Measurements from ENCODE around the gene KRTAP11-1. TPM values are rescaled to one million over a fixed set of nuclear protein-coding genes. Genes with fewer than 3 reads are reported as not detected.

KRTAP11-1 gene
- total RNA-seq: not detected
- long read RNA-seq, donor 1: 0 reads
- long read RNA-seq, donor 2: 0 reads

DNA sequence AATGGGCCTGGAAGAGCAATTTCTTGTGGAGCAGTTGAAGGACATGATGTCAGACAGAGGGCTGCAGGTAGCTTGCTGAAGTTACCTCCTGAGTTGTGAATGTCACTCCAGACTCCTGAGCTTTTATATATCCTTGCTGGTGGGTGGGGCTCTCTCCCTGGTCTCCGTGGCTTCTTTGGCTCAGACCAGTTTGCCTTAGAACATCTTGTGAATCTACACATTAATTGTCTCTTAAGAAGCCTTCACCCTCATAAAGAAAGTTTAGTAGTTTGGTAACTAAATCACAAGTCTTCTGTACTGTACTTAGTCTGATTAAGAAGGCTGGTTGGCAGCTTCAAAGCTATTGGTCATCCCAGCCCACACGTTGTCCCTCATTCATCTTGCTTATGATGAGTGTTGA lies at the start of gene KRTAP11-1:
KRTAP11-1 (minus strand) TSS at position 101 of the 400 bp plus-strand sequence; CDS start at position 45, 56 bp downstream.
- DNase-seq (ENCODE audit: low spot score): no peak
- intact Hi-C loops (cut with DNase I): no loop called here

DNA sequence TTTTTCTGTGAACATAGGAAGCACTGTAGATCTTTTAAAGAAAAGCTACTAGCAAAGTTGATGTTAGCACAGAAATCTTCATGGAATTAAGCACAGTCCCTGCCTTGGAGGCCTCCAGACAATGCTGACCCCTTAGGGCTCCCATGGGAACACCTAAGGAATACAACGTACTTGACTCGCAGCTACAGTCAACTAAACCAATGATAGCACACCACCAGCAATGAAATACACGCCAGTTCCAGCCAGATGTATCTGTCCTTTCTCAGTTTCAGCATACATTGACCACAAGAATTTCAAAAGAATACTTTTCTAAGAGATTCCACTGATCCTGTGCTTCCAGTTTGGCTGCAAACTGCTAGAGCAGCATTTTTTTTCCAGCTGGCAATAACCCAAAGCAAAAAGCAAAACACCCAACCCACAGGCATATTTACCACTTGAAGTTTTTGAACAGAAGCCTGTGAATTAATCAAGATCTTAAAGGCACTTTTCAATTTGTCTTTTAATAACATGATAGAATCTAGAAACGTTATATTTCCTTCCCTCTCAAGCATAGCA lies 42.8 kb upstream of the KRTAP11-1 start:
- intact Hi-C loops (cut with DNase I): no loop called here
- DNase-seq (ENCODE audit: low spot score): no peak

GRCh38 chr21:30921129-30921528 lies 39.7 kb upstream of the KRTAP11-1 start:
- no peak for DNase-seq (ENCODE audit: low spot score)
- intact Hi-C loops (cut with DNase I): no loop called here

DNA sequence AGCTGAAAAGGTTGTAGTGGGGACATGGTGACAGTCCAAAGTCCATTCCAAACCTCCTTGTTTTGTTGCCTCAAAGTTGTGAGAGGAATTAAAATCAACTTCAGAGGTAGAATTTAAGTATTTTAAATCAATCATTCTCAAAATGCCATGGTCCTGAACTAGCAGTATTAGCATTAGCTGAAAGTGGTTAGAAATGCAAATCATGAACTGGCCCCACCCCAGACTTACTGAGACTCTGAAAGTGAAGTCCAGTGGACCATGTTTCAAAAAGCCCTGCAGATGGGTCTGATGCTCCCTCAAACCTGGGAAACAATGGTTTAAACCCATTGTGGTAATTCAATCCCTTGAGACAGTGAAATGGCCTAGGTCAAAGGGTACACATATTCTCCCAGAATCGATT lies 36.2 kb upstream of the KRTAP11-1 start:
- DNase-seq (ENCODE audit: low spot score): no peak
- intact Hi-C loops (cut with DNase I): no loop called here

GRCh38 chr21:30900881-30901280 lies 19.5 kb upstream of the KRTAP11-1 start:
- DNase-seq (ENCODE audit: low spot score): no peak
- intact Hi-C loops (cut with DNase I): no loop called here

- DNase-seq (ENCODE audit: low spot score): no peak
- intact Hi-C loops (cut with DNase I): no loop called here
Observed at GRCh38 chr21:30882866-30883597, 1.7 kb upstream of the KRTAP11-1 start.

- intact Hi-C loops (cut with DNase I): no loop called here
Observed at GRCh38 chr21:30880914-30881313, 466 bp downstream of the KRTAP11-1 start.

DNA sequence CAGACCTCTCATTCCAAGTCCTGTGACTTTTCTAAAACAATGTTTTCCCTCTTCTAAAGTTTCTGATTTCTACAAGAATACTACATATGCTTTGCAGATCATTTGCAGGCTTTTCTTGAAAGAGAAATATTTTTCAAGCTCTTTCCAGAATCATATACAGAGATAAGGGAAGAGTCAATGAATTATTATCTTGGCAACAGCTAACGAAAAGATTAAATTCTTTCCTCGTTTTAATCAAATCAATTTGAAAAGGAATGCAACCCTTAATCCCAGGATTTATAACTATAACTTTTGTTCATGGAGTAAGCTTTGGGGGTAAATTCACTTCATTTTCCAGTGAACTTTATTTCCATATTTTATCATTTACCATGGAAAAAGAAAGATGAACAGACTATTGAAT lies 6.9 kb downstream of the KRTAP11-1 start:
- intact Hi-C loops (cut with DNase I): no loop called here
- no peak for DNase-seq (ENCODE audit: low spot score)

More at GRCh38 chr21:30880914-30881313, 466 bp downstream of the KRTAP11-1 start:
- DNase-seq (ENCODE audit: low spot score): no peak

DNA sequence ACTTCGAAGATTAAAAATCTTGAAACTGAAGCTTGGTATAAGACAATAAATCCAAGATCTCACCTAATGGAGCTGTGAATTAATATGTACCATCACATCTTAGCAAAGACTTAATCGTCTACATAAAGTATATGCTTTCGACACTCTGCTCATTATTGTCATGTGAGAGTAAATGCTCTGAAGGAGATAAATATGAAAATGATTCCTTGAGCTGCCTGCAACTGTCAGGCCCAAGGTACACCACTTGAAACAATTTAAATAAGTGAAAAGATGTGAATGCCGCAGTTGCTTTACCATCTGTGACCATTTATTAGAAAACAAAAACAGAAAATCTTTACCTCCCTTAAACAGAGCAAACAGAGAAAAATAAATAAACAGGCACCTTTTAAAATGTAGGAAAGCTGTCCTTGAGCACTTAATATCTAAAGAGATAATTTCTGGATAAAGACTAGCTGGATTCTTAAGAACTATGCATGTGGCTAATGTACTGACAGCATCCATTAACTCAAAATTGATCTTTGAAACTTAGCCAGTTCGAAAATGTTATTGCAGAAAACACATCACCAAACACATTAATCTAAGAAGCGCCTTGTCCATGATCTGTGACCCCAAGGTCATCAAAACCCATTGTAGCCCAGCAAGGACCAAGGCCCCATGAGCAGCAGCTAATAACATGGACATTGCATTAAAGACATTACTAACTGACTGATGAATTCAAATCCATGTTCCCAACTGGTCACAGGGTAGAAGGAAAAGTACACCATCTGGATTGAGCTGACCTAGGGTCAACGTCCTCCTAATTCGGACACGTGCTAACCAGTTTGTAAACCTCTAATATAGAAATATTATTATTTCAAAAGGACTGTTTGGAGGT lies 33.5 kb downstream of the KRTAP11-1 start:
- intact Hi-C loops (cut with DNase I): no loop called here
- DNase-seq (ENCODE audit: low spot score): no peak

DNA sequence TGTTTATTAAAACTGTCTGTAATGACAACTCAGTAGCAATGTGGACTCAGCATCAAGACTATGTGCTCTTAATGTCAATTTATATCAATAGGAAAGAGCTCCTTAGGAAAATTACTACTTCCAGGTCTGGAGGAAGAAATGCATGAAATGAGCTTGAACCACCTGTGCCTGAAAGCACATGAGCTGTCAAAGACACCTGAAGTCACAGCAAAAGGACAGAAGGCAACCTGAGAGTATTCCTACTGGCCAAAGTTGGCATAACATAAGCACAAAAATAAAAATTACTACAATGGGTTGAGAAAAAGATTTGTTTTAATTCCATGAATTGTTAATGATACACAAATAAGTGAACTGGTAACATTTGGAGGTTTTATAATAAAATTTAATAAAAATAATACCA lies 38.4 kb downstream of the KRTAP11-1 start:
- DNase-seq (ENCODE audit: low spot score): no peak
- intact Hi-C loops (cut with DNase I): no loop called here

DNA sequence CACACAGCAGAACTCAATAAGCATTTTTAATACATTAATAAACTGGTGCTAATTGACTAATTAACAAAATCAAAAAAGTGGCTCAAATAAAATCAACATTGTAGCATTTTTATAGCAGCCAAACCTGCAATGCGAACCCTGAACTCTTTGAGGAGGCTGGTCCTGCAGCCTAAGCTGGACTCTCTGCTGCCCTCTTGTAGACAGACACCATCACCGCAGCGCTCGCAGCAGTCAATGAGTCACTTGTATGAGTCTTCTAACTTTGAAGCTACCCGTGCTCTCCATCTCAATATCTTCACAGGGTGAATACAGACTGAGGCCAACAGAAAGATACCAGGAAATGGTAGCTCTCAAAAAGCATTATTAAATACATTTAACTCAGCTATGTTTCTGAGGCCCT lies 42.1 kb downstream of the KRTAP11-1 start:
- intact Hi-C loops (cut with DNase I): no loop called here
- no peak for DNase-seq (ENCODE audit: low spot score)

GRCh38 chr21:30838536-30838935 lies 42.8 kb downstream of the KRTAP11-1 start:
- DNase-seq (ENCODE audit: low spot score): no peak
- intact Hi-C loops (cut with DNase I): no loop called here

- intact Hi-C loops (cut with DNase I): no loop called here
- no peak for DNase-seq (ENCODE audit: low spot score)
Observed at GRCh38 chr21:30831194-30831765, 50.1 kb downstream of the KRTAP11-1 start.

Other genes starting within 250 kb of the KRTAP11-1 start
- not detected for gene KRTAP20-2, start 246.4 kb downstream of the KRTAP11-1 start, total RNA-seq
- gene KRTAP20-3, start 238.7 kb downstream of the KRTAP11-1 start, total RNA-seq: not detected
- gene KRTAP21-3, start 162.8 kb downstream of the KRTAP11-1 start, total RNA-seq: not detected
- not detected for gene KRTAP21-2, start 134.3 kb downstream of the KRTAP11-1 start, total RNA-seq
- gene KRTAP21-1, start 126.2 kb downstream of the KRTAP11-1 start, total RNA-seq: not detected
- not detected for gene KRTAP8-1, start 68.3 kb downstream of the KRTAP11-1 start, total RNA-seq
- not detected for gene KRTAP7-1, start 51.8 kb downstream of the KRTAP11-1 start, total RNA-seq
- not detected for gene KRTAP19-8, start 156.9 kb upstream of the KRTAP11-1 start, total RNA-seq

Data from posterior vena cava (tissue), 2 donors.